Mesothelial cell of epicardium (in vitro differentiated cells): ENCODE measurements around the gene KCNT2. TPM values are rescaled to one million over a fixed set of nuclear protein-coding genes. Genes with fewer than 3 reads are reported as not detected.
"Not testable (repeated sequence)": the region's sequence is repeated elsewhere in the genome, so short reads cannot be mapped to it uniquely, and the experiment has no call there.

Experiments used
- DNase-seq, 2 experiments: peaks; one replicate each; pipeline ENCODE4 v3.0.0; 2021; ENCODE audit warnings: low spot score in 2 of 2; ENCODE audit not compliant: unreplicated experiment in 2 of 2
- H3K27ac Mint-ChIP-seq: 2 replicates; pipeline ENCODE4 v1.8.0; 2021; ENCODE audit warnings: mixed read lengths
- H3K27me3 Mint-ChIP-seq: 2 replicates; pipeline ENCODE4 v1.8.0; 2021; ENCODE audit warnings: low read depth, mixed read lengths
- H3K36me3 Mint-ChIP-seq: 2 replicates; pipeline ENCODE4 v1.8.0; 2021; ENCODE audit warnings: mixed read lengths
- H3K4me1 Mint-ChIP-seq: 2 replicates; pipeline ENCODE4 v1.8.0; 2021; ENCODE audit warnings: mixed read lengths
- H3K4me3 Mint-ChIP-seq: 2 replicates; pipeline ENCODE4 v1.8.0; 2021; ENCODE audit warnings: mild to moderate bottlenecking, moderate library complexity, mixed read lengths
- H3K9me3 Mint-ChIP-seq: 2 replicates; pipeline ENCODE4 v1.8.0; 2021; ENCODE audit warnings: mixed read lengths
- total RNA-seq: library from RNA; stranded (reverse); gene quantifications from 3 replicates; pipeline ENCODE4 v1.2.1, GENCODE V29; 2021
- TF ChIP-seq, protein P1 (sequence below): fragments of 200-600 bp; sonication (generic); IDR thresholded peaks from one replicate; pipeline ENCODE4 v1.5.0; 2021; ENCODE audit warnings: antibody characterized with exemption; ENCODE audit not compliant: unreplicated experiment

KCNT2 gene
- total RNA-seq, 1 donor from 2014 or later = 25.6 TPM

- no peak for DNase-seq
- H3K4me3 Mint-ChIP-seq = no peak overlapping the region
- H3K4me1 Mint-ChIP-seq = no peaks in the 10 kb centered on the region
- H3K27ac Mint-ChIP-seq = no peak overlapping the region
- no peaks in the 10 kb centered on the region for H3K27me3 Mint-ChIP-seq
- peaks cover 40% of the 10 kb centered on the region for H3K36me3 Mint-ChIP-seq
- peaks cover 40% of the 10 kb centered on the region for H3K9me3 Mint-ChIP-seq
- TF ChIP-seq, protein P1, sequence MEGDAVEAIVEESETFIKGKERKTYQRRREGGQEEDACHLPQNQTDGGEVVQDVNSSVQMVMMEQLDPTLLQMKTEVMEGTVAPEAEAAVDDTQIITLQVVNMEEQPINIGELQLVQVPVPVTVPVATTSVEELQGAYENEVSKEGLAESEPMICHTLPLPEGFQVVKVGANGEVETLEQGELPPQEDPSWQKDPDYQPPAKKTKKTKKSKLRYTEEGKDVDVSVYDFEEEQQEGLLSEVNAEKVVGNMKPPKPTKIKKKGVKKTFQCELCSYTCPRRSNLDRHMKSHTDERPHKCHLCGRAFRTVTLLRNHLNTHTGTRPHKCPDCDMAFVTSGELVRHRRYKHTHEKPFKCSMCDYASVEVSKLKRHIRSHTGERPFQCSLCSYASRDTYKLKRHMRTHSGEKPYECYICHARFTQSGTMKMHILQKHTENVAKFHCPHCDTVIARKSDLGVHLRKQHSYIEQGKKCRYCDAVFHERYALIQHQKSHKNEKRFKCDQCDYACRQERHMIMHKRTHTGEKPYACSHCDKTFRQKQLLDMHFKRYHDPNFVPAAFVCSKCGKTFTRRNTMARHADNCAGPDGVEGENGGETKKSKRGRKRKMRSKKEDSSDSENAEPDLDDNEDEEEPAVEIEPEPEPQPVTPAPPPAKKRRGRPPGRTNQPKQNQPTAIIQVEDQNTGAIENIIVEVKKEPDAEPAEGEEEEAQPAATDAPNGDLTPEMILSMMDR = no peak
Measured at GRCh38 chr1:196535727-196536126, 72.5 kb downstream of the KCNT2 start.

- Mint-ChIP-seq H3K27ac (no peak overlapping the region), H3K4me1 (no peaks in the 10 kb centered on the region), H3K36me3 (peaks cover 19% of the 10 kb centered on the region), H3K4me3 (no peak overlapping the region), H3K27me3 (no peaks in the 10 kb centered on the region), H3K9me3 (peaks cover 21% of the 10 kb centered on the region)
- TF ChIP-seq, protein P1 = no peak
- no peak for DNase-seq
Measured at GRCh38 chr1:196531737-196532524, 76.3 kb downstream of the KCNT2 start.

DNA sequence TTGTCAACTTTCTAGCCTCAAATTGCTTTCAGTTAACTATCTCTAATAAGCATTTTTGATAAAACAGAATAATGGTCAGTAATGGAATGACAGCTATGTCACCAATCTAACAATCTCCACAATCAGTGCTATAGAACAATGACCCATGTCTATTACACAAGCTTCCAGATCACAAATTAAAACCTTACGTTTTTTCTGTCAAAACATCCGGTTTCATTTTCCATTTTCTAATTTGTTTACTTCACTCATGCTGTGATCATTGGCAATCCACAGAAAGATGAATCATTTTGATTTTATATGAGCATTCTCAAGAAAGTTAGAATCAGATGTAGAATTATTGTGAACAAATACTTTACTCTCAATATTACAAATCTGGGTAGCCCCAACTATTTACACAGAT is 80.3 kb downstream of the KCNT2 start:
- no peaks in the 10 kb centered on the region for H3K4me1 Mint-ChIP-seq
- no peaks in the 10 kb centered on the region for H3K27me3 Mint-ChIP-seq
- TF ChIP-seq, protein P1 = no peak
- H3K4me3 Mint-ChIP-seq = no peak overlapping the region
- DNase-seq = no peak
- no peak overlapping the region for H3K27ac Mint-ChIP-seq
- H3K9me3 Mint-ChIP-seq = peaks cover 13% of the 10 kb centered on the region
- H3K36me3 Mint-ChIP-seq = peaks cover 15% of the 10 kb centered on the region

- not testable (repeated sequence) for H3K27ac Mint-ChIP-seq, H3K4me1 Mint-ChIP-seq, H3K4me3 Mint-ChIP-seq, H3K27me3 Mint-ChIP-seq, DNase-seq
- peaks cover 36% of the 10 kb centered on the region for H3K36me3 Mint-ChIP-seq
- peaks cover 45% of the 10 kb centered on the region for H3K9me3 Mint-ChIP-seq
Measured at GRCh38 chr1:196522574-196523345, 85.5 kb downstream of the KCNT2 start.

DNA sequence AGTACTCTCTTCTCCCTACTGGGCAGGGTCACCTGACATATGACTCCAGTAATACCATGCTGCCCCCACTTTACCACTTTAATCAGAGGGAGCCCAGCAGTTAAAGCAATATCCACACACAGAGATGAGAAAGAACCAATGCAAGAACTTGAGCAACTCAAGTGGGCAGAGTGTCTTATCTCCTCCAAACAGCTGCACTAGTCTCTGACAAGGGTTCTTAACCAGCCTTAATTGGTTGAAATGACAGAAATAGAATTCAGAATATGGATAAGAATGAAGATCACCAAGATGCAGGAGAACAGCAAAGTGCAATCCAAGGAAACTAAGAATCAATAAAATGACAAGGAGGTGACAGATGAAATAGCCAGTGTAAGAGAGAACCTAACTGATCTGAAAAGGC is 91.0 kb downstream of the KCNT2 start:
- H3K4me1 Mint-ChIP-seq = peaks cover 9% of the 10 kb centered on the region
- no peak for DNase-seq
- H3K36me3 Mint-ChIP-seq = peaks cover 20% of the 10 kb centered on the region

More for the DNA sequence above, 91.0 kb downstream of the KCNT2 start:
- no peaks in the 10 kb centered on the region for H3K27me3 Mint-ChIP-seq
- TF ChIP-seq, protein P1 = no peak
- no peak overlapping the region for H3K4me3 Mint-ChIP-seq
- H3K9me3 Mint-ChIP-seq = peaks cover 32% of the 10 kb centered on the region
- no peak overlapping the region for H3K27ac Mint-ChIP-seq
